Uterus (tissue), 2 donors: ENCODE measurements around the gene PKMYT1.

Experiments
- POLR2A ChIP-seq, 2 donors: fragments of 450-650 bp; IDR thresholded peaks; one replicate each; pipeline ENCODE4 v1.6.1; 2016; ENCODE audit warnings: antibody characterized with exemption in 2 of 2, mild to moderate bottlenecking in 1 of 2, moderate library complexity in 1 of 2
- TF ChIP-seq, protein P1 (sequence below), 4 experiments: fragments of 200-600 bp in 2 of 4; fragments of 450-650 bp in 2 of 4; sonication (generic) in 2 of 4; IDR thresholded peaks; one replicate each; pipeline ENCODE4 v1.5.1; 2016 to 2019; ENCODE audit warnings: antibody characterized with exemption in 4 of 4, mild to moderate bottlenecking in 2 of 4, moderate library complexity in 1 of 4

DNA sequence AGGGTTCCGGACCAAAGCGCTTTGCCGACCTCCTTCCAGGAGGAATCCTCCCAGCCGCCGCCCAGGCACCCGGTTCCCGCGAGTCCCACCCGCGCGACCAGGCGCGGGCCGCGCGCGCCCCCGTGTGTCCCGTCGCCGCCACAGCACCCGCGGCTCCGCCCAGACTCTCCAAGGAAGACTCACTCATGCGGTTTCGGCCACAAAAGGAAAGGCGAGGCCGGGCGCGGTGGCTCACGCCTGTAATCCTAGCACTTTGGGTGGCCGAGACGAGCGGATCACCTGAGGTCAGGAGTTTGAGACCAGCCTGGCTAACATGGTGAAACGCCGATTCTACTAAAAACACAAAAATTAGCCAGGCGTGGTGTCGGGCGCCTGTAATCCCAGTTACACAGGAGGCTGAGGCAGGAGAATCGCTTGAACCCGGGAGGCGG, 3.5 kb upstream of the PKMYT1 start:
- no peak for TF ChIP-seq POLR2A (IDR thresholded peaks at IDR 0.05)
- TF ChIP-seq, protein P1, sequence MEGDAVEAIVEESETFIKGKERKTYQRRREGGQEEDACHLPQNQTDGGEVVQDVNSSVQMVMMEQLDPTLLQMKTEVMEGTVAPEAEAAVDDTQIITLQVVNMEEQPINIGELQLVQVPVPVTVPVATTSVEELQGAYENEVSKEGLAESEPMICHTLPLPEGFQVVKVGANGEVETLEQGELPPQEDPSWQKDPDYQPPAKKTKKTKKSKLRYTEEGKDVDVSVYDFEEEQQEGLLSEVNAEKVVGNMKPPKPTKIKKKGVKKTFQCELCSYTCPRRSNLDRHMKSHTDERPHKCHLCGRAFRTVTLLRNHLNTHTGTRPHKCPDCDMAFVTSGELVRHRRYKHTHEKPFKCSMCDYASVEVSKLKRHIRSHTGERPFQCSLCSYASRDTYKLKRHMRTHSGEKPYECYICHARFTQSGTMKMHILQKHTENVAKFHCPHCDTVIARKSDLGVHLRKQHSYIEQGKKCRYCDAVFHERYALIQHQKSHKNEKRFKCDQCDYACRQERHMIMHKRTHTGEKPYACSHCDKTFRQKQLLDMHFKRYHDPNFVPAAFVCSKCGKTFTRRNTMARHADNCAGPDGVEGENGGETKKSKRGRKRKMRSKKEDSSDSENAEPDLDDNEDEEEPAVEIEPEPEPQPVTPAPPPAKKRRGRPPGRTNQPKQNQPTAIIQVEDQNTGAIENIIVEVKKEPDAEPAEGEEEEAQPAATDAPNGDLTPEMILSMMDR (IDR thresholded peaks at IDR 0.05) = peak; percentile 64 to 96 (median 94)
